GM06990 (cell line): Measurements from ENCODE around the gene CRB3.

ENCODE experiments used
- DNase-seq: peaks from one replicate; pipeline ENCODE4 v3.0.0-alpha.2; 2011; ENCODE audit not compliant: insufficient read length; ENCODE audit errors: extremely low read depth
- H3K27me3 ChIP-seq: replicated peaks from 2 replicates; pipeline ENCODE4 v1.6.0; 2011; ENCODE audit warnings: low read length; ENCODE audit not compliant: control insufficient read depth, insufficient read depth
- H3K36me3 ChIP-seq: 2 replicates; pipeline ENCODE4 v1.5.1; 2011; ENCODE audit warnings: low read length; ENCODE audit not compliant: control insufficient read depth, insufficient read depth
- H3K4me3 ChIP-seq: replicated peaks from 2 replicates; pipeline ENCODE4 v1.5.1; 2011; ENCODE audit warnings: low read depth, mild to moderate bottlenecking, control low read depth, low read length
- TF ChIP-seq, protein P1 (sequence below): IDR thresholded peaks from 2 replicates; pipeline ENCODE4 v1.5.1; 2011; ENCODE audit warnings: low read length, control low read depth, mild to moderate bottlenecking, inconsistent platforms; ENCODE audit not compliant: insufficient read depth, poor library complexity, severe bottlenecking

CRB3 gene

DNA sequence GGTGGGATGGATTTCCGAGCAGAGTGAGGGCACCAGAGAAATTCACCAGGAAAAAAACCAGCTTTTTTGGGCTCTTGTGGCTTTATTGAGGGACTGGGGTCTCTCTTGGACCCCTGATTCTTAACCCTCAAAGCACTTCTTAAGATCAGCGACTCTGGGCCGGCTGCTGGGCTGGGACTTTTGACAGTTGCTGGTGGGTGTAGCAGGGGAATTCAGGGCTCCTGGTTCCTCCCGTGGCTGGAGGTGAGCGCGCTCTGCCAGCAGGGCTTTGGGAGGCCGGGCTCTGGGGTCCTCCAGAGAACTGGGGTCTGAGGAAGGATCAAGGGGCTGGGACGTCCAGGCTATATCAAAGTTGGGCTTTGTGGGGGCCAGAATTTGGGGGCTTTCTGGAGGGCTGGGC lies 3.3 kb downstream of the CRB3 start:
- DNase-seq, result no peak
- no peaks in the 10 kb centered on the region for H3K27me3 ChIP-seq
- no peak overlapping the region for H3K4me3 ChIP-seq

DNA sequence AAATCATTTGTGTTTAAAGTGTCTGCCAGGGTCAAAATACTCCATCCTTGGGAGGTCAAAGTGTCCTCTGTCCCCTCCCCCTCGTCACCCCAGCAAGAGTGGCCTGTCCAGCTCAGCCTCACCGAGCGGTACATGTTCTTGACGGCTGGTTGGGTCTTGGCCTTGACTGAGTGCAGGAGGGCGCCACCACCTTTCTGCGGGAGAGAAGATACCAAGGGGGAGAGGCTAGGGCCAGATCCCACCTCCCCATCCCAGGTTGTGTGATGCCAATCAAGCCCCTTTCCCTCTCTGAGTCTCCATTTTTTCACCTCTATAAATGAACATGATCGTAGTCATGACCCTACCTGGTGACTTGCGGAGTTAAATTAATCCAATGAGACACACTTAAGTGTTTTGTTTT lies 6.1 kb downstream of the CRB3 start:
- TF ChIP-seq, protein P1, sequence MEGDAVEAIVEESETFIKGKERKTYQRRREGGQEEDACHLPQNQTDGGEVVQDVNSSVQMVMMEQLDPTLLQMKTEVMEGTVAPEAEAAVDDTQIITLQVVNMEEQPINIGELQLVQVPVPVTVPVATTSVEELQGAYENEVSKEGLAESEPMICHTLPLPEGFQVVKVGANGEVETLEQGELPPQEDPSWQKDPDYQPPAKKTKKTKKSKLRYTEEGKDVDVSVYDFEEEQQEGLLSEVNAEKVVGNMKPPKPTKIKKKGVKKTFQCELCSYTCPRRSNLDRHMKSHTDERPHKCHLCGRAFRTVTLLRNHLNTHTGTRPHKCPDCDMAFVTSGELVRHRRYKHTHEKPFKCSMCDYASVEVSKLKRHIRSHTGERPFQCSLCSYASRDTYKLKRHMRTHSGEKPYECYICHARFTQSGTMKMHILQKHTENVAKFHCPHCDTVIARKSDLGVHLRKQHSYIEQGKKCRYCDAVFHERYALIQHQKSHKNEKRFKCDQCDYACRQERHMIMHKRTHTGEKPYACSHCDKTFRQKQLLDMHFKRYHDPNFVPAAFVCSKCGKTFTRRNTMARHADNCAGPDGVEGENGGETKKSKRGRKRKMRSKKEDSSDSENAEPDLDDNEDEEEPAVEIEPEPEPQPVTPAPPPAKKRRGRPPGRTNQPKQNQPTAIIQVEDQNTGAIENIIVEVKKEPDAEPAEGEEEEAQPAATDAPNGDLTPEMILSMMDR, result no peak
- Histone ChIP-seq H3K36me3 (peaks cover 15% of the 10 kb centered on the region), H3K4me3 (no peak overlapping the region), H3K27me3 (no peaks in the 10 kb centered on the region)
- DNase-seq, result no peak

More for the DNA sequence above, 3.3 kb downstream of the CRB3 start:
- peaks cover 8% of the 10 kb centered on the region for H3K36me3 ChIP-seq
- TF ChIP-seq, protein P1, result no peak

DNA sequence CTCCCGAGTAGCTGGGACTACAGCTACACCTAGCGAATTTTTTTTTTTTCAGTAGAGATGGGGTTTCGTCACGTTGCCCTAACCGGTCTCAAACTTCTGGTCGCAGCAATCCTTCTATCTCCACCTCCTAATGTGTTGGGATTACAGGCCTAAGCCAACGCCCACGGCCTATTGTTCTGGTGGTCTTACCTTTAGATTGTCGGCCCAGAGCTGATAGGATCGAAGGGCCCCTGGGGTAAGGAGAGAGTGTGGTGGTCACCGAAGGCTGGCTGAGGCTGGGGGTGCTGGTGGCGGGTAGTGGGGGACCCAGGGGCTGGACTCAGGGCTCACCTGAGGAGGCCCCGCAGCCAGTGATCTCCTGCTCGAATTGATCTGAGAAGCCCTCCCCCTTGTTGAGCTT lies 7.0 kb downstream of the CRB3 start:
- DNase-seq, result no peak
- TF ChIP-seq, protein P1, result no peak
- H3K36me3 ChIP-seq, result peaks cover 23% of the 10 kb centered on the region

DNA sequence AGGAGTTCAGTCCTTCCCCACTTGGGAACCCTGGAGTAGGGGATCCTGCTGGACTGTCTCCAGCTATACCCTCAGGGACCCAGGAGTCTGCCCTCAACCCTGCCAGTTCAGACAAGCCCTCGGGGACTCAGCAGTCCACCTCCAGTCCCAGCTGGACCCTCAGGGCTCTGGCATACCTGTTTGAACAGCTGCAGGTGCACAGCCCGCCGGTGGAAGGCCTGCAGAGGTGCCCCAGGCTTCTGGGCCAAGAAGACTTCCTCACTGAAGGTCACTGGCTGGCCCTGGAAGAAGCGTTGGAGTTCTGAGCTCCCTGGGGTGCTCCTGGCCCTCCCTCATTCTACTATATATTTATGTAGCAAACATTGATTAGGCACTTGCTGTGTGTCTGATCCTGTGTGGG lies 8.6 kb downstream of the CRB3 start:
- no peak overlapping the region for H3K4me3 ChIP-seq
- TF ChIP-seq, protein P1, result no peak
- no peak for DNase-seq
- H3K27me3 ChIP-seq, result no peaks in the 10 kb centered on the region
- peaks cover 33% of the 10 kb centered on the region for H3K36me3 ChIP-seq

More for the DNA sequence above, 7.0 kb downstream of the CRB3 start:
- Histone ChIP-seq H3K4me3 (no peak overlapping the region), H3K27me3 (no peaks in the 10 kb centered on the region)

DNA sequence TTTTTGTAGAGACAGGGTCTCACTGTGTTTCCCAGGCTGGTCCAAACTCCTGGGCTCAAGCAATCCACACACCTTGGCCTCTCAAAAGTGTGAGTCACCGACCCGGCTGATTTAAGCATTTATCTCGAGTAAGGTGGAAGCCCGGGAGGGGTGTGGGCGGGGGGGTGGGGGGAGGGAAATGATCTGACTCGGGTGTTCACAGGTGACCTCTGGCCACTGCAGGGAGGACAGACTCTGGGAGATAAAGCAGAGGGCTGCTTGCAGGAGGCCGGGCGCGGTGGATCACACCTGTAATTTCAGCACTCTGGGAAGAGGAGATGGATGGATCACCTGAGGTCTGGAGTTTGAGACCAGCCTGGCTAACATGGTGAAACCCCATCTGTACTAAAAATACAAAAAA lies 9.6 kb downstream of the CRB3 start:
- Histone ChIP-seq H3K27me3 (no peaks in the 10 kb centered on the region), H3K4me3 (no peak overlapping the region), H3K36me3 (peaks cover 34% of the 10 kb centered on the region)
- TF ChIP-seq, protein P1, result no peak
- DNase-seq, result no peak
